Activated CD4-positive, alpha-beta T cell treated with anti-CD3 and anti-CD28 coated beads, Interleukin-2, Interleukin-6, amounts not matched to agents 100 ng/mL and 50 ng/mL, durations not matched to agents 16 hours and 8 hours (primary cell): ENCODE results near the gene RPS6KA4.
A peak's percentile ranks its signal among the peaks of the same experiment; 100 is the strongest.

ENCODE experiments used
- DNase-seq: peaks from one replicate; pipeline ENCODE4 v3.0.0-alpha.2; 2020

The RPS6KA4 gene

GRCh38 chr11:64349404-64349803 lies 9.6 kb upstream of the RPS6KA4 start:
- DNase-seq = no peak

DNA sequence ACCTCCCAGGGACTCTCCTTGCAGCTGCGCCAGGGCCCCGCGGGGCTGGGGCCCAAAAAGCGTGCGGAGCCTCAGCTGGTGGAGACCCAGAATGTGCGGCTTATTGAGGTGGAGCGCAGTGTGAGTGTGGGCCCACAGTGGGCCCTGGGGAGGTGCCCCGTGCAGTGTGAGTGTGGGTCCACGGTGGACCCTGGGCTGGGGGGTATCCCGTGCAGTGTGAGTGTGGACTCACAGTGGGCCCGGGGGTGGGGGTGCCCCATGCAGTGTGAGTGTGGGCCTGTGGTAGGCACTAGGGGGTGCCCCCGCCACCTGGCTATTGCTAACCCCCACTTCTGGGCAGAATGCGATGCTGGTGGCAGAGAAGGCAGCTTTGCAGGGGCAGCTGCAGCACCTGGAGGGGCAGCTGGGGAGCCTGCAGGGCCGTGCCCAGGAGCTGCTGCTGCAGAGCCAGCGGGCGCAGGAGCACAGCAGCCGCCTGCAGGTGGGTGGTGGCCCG lies 7.8 kb upstream of the RPS6KA4 start:
- DNase-seq = no peak

DNA sequence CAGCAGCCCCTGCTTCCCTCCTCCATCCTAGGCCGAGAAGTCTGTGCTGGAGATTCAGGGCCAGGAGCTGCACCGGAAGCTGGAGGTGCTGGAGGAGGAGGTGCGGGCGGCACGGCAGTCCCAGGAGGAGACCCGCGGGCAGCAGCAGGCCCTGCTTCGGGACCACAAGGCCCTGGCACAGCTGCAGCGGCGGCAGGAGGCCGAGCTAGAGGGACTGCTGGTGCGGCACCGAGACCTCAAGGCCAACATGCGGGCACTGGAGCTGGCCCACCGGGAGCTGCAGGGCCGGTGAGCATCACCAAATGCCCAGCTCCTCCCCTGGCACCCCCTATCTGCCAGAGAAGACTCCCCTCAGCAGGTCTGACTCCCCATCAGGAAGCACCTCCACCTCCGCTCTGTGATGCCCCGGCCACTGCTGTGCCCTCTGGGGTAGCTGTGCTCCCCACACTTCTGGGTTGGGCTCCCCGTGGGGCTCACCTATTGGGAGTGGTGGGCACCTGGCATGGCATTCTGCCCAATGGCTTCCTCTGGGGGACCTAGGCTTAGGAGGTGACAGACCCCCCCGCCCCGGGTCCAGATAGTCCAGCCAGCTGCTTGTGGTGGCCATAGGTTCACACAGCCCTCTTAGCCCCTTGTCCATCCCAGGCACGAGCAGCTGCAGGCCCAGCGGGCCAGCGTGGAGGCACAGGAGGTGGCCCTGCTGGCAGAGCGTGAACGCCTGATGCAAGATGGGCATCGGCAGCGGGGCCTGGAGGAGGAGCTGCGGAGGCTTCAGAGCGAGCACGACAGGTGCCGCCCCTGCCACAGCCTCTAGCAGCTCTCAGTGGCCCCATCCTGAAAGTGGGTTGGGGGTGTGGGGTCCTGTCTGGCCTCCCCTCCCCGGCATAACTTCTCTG lies 6.6 kb upstream of the RPS6KA4 start:
- DNase-seq = no peak

DNA sequence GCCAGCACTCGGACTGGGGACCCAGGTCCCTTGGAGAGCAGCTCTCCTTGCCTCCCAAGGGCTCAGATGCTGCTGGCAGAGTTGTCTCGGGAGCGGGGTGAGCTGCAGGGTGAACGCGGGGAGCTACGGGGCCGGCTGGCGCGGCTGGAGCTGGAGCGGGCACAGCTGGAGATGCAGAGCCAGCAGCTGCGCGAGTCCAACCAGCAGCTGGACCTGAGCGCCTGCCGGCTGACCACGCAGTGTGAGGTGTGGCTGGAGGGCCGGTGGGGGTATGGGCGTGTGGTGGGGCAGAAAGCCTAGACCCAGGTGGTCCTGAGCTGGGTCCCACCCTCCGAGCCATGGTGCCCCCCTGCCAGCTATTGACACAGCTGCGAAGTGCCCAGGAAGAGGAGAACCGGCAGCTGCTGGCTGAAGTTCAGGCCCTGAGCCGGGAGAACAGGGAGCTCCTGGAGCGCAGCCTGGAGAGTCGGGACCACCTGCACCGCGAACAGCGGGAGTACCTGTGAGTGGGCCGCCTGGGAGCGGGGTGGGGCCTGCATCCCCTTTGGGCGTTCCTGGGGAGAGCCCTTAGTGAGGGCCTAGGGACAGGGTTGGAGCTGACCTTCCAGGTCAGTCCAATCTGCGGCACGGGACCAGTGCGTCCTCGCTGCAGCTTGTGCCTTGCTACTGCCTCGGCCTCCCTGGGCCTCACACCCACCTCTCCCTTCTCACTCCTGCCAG lies 5.8 kb upstream of the RPS6KA4 start:
- no peak for DNase-seq

DNA sequence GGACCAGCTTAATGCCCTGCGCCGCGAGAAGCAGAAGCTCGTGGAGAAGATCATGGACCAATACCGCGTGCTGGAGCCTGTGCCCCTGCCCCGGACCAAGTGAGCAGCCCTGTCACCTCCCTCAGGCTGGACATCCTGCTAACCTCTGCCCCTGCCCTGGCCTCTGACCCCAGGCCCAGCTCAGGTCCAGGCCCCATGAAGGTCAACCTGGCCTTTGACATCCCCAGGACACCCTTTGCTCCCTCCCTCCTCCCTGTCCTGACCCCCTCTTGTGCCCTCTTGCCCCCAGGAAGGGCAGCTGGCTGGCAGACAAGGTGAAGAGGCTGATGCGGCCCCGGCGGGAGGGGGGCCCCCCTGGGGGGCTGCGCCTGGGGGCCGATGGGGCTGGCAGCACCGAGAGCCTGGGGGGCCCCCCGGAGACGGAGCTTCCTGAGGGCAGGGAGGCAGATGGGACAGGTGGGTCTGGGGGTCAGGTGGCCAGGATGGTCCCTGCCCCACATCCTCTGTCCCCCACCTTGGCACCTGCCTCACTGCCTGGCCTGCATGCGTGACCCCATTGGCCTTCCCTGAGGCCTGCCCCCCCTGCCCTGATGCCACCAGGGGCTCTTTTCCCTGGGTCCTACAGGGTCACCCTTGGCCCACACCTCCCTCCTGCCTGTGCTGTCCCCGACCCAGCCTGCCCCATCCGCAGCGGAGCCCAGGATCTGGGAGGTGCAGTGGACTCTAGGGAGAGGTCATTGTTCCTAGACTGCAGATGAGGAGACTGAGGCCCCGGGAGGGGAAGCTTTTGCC lies 5.1 kb upstream of the RPS6KA4 start:
- DNase-seq = no peak

GRCh38 chr11:64355078-64355940 lies 3.7 kb upstream of the RPS6KA4 start:
- DNase-seq = peak; percentile 46

DNA sequence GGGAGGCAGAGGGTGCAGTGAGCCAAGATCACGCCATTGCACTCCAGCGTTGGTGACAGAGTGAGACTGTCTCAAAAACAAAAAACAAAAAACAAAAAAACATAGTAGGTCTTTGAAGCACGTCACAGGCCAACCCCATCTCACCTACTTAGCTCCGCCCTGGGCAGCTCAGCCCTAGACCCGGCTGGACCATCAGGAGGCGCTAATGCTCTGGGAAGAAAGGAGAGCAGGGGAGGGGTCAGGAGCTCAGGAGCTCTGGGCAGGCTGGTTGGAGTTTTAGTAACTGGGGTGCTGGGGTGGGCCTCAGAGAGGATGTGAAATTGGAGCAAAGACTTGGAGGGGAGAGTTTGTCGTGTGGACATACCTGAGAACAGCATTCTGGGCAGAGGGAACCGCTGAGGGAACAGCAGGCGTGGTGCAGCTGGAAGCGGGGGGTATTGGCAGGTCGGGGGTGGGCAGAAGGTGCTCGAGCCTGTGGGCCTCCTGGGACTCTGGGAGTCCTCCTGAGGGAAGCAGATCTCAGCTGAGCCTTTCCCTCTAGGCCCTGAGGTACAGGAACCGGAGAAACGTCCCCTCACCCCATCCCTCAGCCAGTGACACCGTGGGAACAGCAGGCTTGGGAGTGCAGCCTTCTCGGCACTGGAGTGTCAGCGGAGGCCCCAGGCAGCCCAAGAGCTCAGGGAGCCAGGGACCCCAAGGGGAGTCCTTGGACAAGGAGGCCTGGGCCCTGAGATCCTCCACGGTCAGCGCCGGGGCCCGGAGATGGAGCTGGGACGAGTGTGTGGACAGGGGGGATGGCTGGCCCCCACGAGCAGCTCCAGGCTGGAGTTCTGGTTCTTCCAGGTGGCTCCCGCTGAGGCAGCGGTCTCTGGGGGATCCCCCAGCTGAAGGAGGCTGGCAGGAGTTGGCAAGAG lies 2.2 kb upstream of the RPS6KA4 start:
- peak; percentile 61 for DNase-seq

GRCh38 chr11:64357446-64357845 lies 1.5 kb upstream of the RPS6KA4 start:
- DNase-seq = no peak

- peak; percentile 69 for DNase-seq
Observed at GRCh38 chr11:64357904-64358535, 942 bp upstream of the RPS6KA4 start.

DNA sequence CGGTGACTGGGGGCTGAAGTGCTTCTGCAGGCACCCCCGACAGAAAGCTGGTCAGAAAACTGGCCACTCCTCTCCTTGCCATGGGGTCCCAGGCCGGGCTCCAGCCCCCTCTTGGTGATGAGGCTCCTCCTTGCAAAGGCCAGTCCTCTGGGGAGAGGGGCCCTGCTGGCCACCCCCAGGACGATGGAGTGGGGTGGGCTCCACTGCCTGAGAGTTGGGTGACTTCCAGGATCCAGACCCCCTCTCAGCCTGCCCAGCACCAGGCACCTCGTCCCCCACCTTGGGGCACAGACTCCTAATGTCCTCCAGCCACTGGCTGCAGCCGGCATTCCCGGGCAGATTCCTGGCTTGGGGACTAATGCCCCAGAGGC lies 441 bp upstream of the RPS6KA4 start:
- DNase-seq = no peak

DNA sequence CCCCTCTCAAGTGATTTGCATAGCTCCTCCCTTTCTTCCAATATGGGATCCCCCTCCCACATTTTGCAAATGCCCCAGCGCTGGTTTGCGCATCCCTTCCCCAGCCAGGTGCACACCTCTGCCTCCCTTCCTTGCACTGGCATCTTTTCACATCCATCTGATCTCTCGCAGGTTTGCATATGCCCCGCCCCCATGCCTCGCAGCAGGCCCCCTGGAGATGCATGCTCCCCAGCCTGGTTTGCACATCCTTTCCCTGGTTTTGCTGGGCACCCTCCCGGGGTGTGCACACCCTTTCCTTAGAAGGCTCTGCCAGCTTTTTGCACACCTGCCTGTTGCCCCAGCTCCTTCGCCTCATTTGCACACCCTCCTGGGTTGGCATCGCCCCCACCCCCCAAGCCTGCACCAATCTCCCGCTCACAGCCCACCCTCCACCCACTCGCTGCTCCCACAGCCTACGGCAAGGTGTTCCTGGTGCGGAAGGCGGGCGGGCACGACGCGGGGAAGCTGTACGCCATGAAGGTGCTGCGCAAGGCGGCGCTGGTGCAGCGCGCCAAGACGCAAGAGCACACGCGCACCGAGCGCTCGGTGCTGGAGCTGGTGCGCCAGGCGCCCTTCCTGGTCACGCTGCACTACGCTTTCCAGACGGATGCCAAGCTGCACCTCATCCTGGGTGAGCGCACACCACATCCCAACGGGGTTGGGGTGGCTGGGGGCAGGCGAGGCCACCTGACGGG lies 917 bp downstream of the RPS6KA4 start:
- peak; percentile 38 for DNase-seq

- DNase-seq = no peak
Observed at GRCh38 chr11:64360448-64360921, 1.5 kb downstream of the RPS6KA4 start.

DNA sequence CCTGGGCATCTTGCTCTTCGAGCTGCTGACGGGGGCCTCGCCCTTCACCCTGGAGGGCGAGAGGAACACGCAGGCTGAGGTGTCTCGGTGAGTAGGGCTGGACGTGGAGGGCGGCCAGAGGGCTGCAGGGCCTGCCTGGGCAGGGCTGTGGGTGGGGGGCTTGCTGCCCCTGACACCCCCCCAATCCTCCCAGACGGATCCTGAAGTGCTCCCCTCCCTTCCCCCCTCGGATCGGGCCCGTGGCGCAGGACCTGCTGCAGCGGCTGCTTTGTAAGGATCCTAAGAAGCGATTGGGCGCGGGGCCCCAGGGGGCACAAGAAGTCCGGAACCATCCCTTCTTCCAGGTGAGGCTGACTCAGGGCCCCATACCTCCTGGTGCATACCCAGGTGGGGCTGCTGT lies 2.7 kb downstream of the RPS6KA4 start:
- no peak for DNase-seq

DNA sequence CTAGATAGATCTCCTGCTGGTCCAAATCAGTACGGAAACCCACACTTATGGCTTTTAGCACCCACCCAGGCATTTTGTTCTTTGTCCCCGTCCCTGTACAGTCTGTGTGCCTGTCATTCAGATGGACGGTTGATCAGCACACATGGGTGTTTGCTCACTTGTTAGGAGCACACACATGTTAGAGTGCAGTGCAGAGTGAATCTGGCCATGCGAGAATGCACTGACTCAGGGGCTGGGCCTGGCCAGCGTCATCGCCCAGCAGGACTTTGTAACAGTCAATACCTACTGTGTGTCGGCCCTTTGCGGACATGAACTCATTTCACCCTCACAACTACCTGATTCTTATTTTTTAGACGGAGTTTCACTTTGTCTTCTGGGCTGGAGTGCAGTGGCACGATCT lies 3.4 kb downstream of the RPS6KA4 start:
- no peak for DNase-seq

DNA sequence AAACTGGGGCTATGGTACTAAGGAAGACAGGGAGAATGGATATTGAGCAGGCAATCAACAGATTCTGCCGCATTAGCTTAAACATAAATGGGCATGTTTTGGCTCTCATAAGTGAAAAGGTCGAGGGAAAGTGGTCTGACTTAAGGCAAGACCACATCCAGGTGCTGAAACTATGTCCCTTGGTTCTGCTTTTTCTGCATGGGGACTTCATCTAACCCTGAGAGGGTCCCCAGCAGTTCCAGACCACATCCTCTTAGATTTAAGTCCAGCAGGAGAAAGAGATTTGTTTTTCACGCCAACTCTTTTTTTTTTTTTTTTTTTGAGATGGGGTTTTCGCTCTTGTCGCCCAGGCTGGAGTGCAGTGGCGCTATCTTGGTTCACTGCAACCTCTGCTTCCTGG lies 5.5 kb downstream of the RPS6KA4 start:
- DNase-seq = no peak

DNA sequence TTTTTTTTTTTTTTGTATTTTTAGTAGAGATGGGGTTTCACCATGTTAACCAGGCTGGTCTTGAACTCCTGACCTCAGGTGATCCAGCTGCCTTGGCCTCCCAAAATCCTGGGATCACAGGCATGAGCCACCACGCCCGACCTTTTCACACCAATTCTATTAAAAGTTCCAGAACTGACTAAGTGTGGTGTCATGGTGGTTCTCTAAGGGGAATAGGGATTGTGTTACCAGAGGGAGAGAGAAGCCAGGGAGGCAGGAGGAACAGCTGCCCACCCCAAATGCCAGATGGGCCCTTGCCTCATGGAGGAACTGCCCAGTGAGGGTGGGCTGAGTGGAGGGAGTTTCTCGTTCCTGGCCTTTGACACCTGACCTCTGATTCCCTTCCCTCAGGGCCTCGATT lies 5.9 kb downstream of the RPS6KA4 start:
- DNase-seq = no peak

GRCh38 chr11:64366751-64367150 lies 7.8 kb downstream of the RPS6KA4 start:
- DNase-seq = no peak

- DNase-seq = no peak
Observed at GRCh38 chr11:64367931-64368672, 9.1 kb downstream of the RPS6KA4 start.

- no peak for DNase-seq
Observed at GRCh38 chr11:64368673-64369074, 9.7 kb downstream of the RPS6KA4 start.
